Esophagus muscularis mucosa (tissue), 4 donors: ENCODE data around the gene PGF. TPM values are rescaled to one million over a fixed set of nuclear protein-coding genes. Genes with fewer than 3 reads are reported as not detected.

Experiments
- DNase-seq: peaks from one replicate; pipeline ENCODE4 v3.0.0-alpha.2; 2017; ENCODE audit errors: extremely low spot score
- H3K27ac ChIP-seq, 4 donors: fragments of 200-600 bp; sonication (generic); replicated peaks in 1 of 4; 1 replicate in 3 of 4; 2 replicates in 1 of 4; pipeline ENCODE4 v1.5.1; 2016 to 2019; ENCODE audit warnings: mild to moderate bottlenecking in 1 of 4
- H3K27me3 ChIP-seq, 4 donors: fragments of 200-600 bp; sonication (generic); one replicate each; pipeline versions ENCODE4 v1.5.1 to v1.6.0; 2016 to 2019
- H3K36me3 ChIP-seq, 4 donors: fragments of 200-600 bp; sonication (generic); one replicate each; pipeline ENCODE4 v1.5.1; 2016 to 2019
- H3K4me1 ChIP-seq, 4 donors: fragments of 200-600 bp; sonication (generic); one replicate each; pipeline ENCODE4 v1.5.1; 2016 to 2019
- H3K4me3 ChIP-seq, 4 donors: fragments of 200-600 bp; sonication (generic); 1 replicate in 2 of 4; 2 replicates in 2 of 4; pipeline ENCODE4 v1.5.1; 2016 to 2019; ENCODE audit warnings: mild to moderate bottlenecking in 4 of 4, moderate library complexity in 1 of 4
- H3K9me3 ChIP-seq, 4 donors: fragments of 200-600 bp; sonication (generic); 1 replicate in 3 of 4; 2 replicates in 1 of 4; pipeline ENCODE4 v1.5.1; 2016 to 2019
- EP300 ChIP-seq: sonication (generic); formaldehyde crosslinking; IDR thresholded peaks from one replicate; pipeline ENCODE4 v1.6.1; 2017; ENCODE audit warnings: antibody characterized with exemption
- POLR2A ChIP-seq: fragments of 450-650 bp; IDR thresholded peaks from one replicate; pipeline ENCODE4 v1.6.1; 2017; ENCODE audit warnings: antibody characterized with exemption, moderate library complexity, mild to moderate bottlenecking, low read depth
- POLR2AphosphoS5 ChIP-seq, 2 donors: sonication (generic); formaldehyde crosslinking; IDR thresholded peaks; one replicate each; pipeline ENCODE4 v1.6.1; 2017; ENCODE audit warnings: antibody characterized with exemption in 2 of 2
- WGBS: methylation state at CpG from one replicate; pipeline ENCODE4 v1.1.5; 2018; 5-methylcytosine and 5-hydroxymethylcytosine counted together
- intact Hi-C: fragments of 100-400 bp; cut with DNase I; formaldehyde crosslinking; loops from one replicate; pipeline ENCODE4 v1.15.1; 2023
- total RNA-seq, 4 donors: library from RNA; depleted of rRNA; stranded (reverse); fragments of >200 nt; gene quantifications; one replicate each; pipeline versions ENCODE4 v1.1.0 to v1.2.1, GENCODE V29; 2016
- TF ChIP-seq, protein P1 (sequence below), 3 experiments: fragments of 200-600 bp in 2 of 3; fragments of 450-650 bp in 1 of 3; sonication (generic) in 2 of 3; IDR thresholded peaks; one replicate each; pipeline ENCODE4 v1.5.1; 2017 to 2019; ENCODE audit warnings: antibody characterized with exemption in 3 of 3, mild to moderate bottlenecking in 2 of 3, moderate library complexity in 1 of 3

The PGF gene
- total RNA-seq, 4 donors from 2014 or later: 16.7 to 69.6 (median 18.4) TPM

DNA sequence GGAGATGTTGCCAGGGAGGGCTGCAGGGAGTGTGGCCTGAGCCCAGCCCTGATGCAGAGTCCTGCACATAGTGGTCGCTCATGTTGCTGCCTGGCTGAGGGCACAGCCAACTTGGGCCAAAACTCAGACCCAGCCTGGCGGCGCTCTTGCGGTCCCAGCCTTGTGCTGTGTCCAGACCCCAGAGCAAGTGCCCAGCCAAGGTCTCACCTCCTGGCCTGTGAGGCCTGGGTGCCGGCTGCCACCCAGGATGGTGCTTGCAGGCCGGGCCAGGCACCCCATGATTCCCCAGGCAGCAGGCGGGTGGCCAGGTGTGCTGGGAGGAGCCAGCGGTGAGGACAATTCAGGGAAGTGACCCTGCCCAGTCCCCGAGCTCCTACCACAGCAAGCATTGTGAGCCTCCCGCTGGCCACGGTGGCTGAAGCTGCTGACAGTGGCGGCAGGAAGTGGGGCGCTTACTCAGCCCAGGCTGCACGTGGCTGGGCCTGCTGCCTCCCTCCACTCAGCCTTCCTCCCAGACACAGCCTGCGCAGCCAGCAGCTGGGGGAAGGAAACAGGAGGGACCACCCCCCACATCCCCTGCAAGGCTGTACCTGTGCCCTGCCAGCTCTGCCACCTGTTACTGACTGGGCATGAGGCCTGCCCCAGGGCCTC is 17.7 kb upstream of the PGF start:
- Histone ChIP-seq H3K9me3 (no peaks in the 10 kb centered on the region), H3K27me3 (no peaks in the 10 kb centered on the region), H3K4me1 (peaks cover 25 to 58% (median 52%) of the 10 kb centered on the region in 4 donors), H3K36me3 (no peaks in the 10 kb centered on the region), H3K27ac (peak overlapping the region; percentile 21 to 52 (median 30)), H3K4me3 (no peak overlapping the region)
- intact Hi-C loops: no loop called here
- TF ChIP-seq POLR2AphosphoS5 (IDR thresholded peaks at IDR 0.05) (peak; percentile 29 to 63), POLR2A (no peak)
- TF ChIP-seq, protein P1, sequence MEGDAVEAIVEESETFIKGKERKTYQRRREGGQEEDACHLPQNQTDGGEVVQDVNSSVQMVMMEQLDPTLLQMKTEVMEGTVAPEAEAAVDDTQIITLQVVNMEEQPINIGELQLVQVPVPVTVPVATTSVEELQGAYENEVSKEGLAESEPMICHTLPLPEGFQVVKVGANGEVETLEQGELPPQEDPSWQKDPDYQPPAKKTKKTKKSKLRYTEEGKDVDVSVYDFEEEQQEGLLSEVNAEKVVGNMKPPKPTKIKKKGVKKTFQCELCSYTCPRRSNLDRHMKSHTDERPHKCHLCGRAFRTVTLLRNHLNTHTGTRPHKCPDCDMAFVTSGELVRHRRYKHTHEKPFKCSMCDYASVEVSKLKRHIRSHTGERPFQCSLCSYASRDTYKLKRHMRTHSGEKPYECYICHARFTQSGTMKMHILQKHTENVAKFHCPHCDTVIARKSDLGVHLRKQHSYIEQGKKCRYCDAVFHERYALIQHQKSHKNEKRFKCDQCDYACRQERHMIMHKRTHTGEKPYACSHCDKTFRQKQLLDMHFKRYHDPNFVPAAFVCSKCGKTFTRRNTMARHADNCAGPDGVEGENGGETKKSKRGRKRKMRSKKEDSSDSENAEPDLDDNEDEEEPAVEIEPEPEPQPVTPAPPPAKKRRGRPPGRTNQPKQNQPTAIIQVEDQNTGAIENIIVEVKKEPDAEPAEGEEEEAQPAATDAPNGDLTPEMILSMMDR (IDR thresholded peaks at IDR 0.05): no peak
- no peak for DNase-seq
- WGBS: 50% methylated on average over 2 of the region's 15 CpGs

DNA sequence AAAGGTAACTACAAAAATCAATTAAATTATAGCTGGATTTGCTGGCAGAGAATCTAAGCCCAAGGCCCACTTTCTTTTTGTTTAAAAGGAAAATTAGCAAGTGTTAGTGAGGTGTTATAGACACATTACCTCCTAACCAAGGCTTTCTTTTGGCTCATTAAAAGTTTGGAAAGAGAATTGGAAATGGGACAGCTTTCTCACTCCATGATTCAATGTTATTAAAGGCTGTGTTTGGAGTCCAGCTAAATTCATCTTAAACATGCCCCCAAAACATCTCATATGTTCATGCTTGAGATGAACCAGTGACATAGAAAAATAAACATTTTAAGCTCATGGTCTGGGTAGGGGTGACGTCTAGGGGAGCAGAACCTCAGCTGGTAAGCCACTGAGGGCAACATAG is 13.4 kb upstream of the PGF start:
- H3K27me3 ChIP-seq: no peaks in the 10 kb centered on the region
- peak overlapping the region in 1 of 4 donors; percentile 2 for H3K27ac ChIP-seq
- no peaks in the 10 kb centered on the region for H3K9me3 ChIP-seq
- peaks cover 22 to 40% (median 24%) of the 10 kb centered on the region in 4 donors for H3K4me1 ChIP-seq
- intact Hi-C loops: no loop called here
- H3K4me3 ChIP-seq: no peak overlapping the region
- no peak for TF ChIP-seq EP300
- no peak for TF ChIP-seq POLR2A
- TF ChIP-seq POLR2AphosphoS5 (IDR thresholded peaks at IDR 0.05): no peak
- TF ChIP-seq, protein P1 (IDR thresholded peaks at IDR 0.05): no peak
- WGBS: 38% methylated on average over 1 of the region's 1 CpG
- no peaks in the 10 kb centered on the region for H3K36me3 ChIP-seq
- no peak for DNase-seq

GRCh38 chr14:74965486-74966153 is 10.2 kb upstream of the PGF start:
- intact Hi-C loops: no loop called here
- DNase-seq: no peak
- Histone ChIP-seq H3K27me3 (no peaks in the 10 kb centered on the region), H3K4me3 (no peak overlapping the region), H3K27ac (no peak overlapping the region), H3K9me3 (no peaks in the 10 kb centered on the region), H3K36me3 (no peaks in the 10 kb centered on the region), H3K4me1 (peaks cover 10 to 34% (median 23%) of the 10 kb centered on the region in 4 donors)
- no peak for TF ChIP-seq EP300
- no peak for TF ChIP-seq POLR2AphosphoS5 (IDR thresholded peaks at IDR 0.05)
- TF ChIP-seq, protein P1 (IDR thresholded peaks at IDR 0.05): no peak
- no peak for TF ChIP-seq POLR2A
- WGBS: 72% methylated on average over 5 of the region's 5 CpGs

- WGBS: 78% methylated on average over 3 of the region's 4 CpGs
- Histone ChIP-seq H3K27ac (no peak overlapping the region), H3K27me3 (no peaks in the 10 kb centered on the region), H3K36me3 (no peaks in the 10 kb centered on the region), H3K9me3 (no peaks in the 10 kb centered on the region), H3K4me3 (no peak overlapping the region), H3K4me1 (peaks cover 10 to 34% (median 23%) of the 10 kb centered on the region in 4 donors)
- intact Hi-C loops: no loop called here
- TF ChIP-seq EP300 (no peak), POLR2AphosphoS5 (IDR thresholded peaks at IDR 0.05) (no peak), POLR2A (no peak)
- TF ChIP-seq, protein P1 (IDR thresholded peaks at IDR 0.05): no peak
- DNase-seq: no peak
Measured at GRCh38 chr14:74964787-74965485, 9.5 kb upstream of the PGF start.
